ENCODE results near the gene UBLCP1.

- no peak for TF ChIP-seq EZH2 (IDR thresholded peaks at IDR 0.05; ENCODE audit: insufficient read depth, poor library complexity, severe bottlenecking)
- TF ChIP-seq EZH2phosphoT487 (IDR thresholded peaks at IDR 0.05; ENCODE audit: insufficient read depth, low read depth): no peak
Measured at GRCh38 chr5:159240301-159240870, 22.7 kb upstream of the UBLCP1 start.
